ENCODE results near the gene DHRS1.

DHRS1 gene

GRCh38 chr14:24308342-24309124 is 9.0 kb upstream of the DHRS1 start:
- DNase-seq, result no peak

- DNase-seq, result peak; percentile 51
Measured at GRCh38 chr14:24307575-24308341, 8.2 kb upstream of the DHRS1 start, which contains the start of gene CIDEB. Gene CIDEB (minus strand): TSS chr14:24307977. CDS start chr14:24307858, 119 bp downstream.

- no peak for DNase-seq
Measured at GRCh38 chr14:24307156-24307574, 7.6 kb upstream of the DHRS1 start.

GRCh38 chr14:24304019-24304387 is 4.4 kb upstream of the DHRS1 start:
- DNase-seq, result no peak

- no peak for DNase-seq
Measured at GRCh38 chr14:24300326-24300980, 873 bp upstream of the DHRS1 start.

GRCh38 chr14:24298892-24299254 is 707 bp downstream of the DHRS1 start:
- no peak for DNase-seq

- no peak for DNase-seq
Measured at GRCh38 chr14:24297190-24297964, 2.2 kb downstream of the DHRS1 start.

GRCh38 chr14:24296341-24297157 is 3.0 kb downstream of the DHRS1 start:
- DNase-seq, result peak; percentile 67

GRCh38 chr14:24293525-24293924 is 6.1 kb downstream of the DHRS1 start:
- no peak for DNase-seq

- no peak for DNase-seq
Measured at GRCh38 chr14:24292118-24292807, 7.3 kb downstream of the DHRS1 start.

- DNase-seq, result no peak
Measured at GRCh38 chr14:24291446-24292117, 8.0 kb downstream of the DHRS1 start.

- no peak for DNase-seq
Measured at GRCh38 chr14:24290746-24291145, 8.8 kb downstream of the DHRS1 start.

GRCh38 chr14:24289649-24290280 is 9.8 kb downstream of the DHRS1 start:
- peak; percentile 41 for DNase-seq

GRCh38 chr14:24286996-24287395 is 12.6 kb downstream of the DHRS1 start:
- no peak for DNase-seq

GRCh38 chr14:24285351-24285750 is 14.2 kb downstream of the DHRS1 start:
- DNase-seq, result no peak

GRCh38 chr14:24284501-24285035 is 15.0 kb downstream of the DHRS1 start:
- DNase-seq, result no peak

- no peak for DNase-seq
Measured at GRCh38 chr14:24283796-24284460, 15.7 kb downstream of the DHRS1 start.

GRCh38 chr14:24282736-24283135 is 16.8 kb downstream of the DHRS1 start:
- no peak for DNase-seq

- no peak for DNase-seq
Measured at GRCh38 chr14:24281636-24282035, 17.9 kb downstream of the DHRS1 start.
